A549 treated with Mapracorat at 1 μM for 4 hours (cell line): Measurements from ENCODE around the gene ZNF655. TPM values are rescaled to one million over a fixed set of nuclear protein-coding genes. Genes with fewer than 3 reads are reported as not detected.

Experiments used
- total RNA-seq: library from RNA; stranded (reverse); fragments of 200-300 nt; extraction: Qiagen RNA extraction; gene quantifications from 5 replicates; pipeline ENCODE4 v1.2.3, GENCODE V29; 2022

The ZNF655 gene, protein sequence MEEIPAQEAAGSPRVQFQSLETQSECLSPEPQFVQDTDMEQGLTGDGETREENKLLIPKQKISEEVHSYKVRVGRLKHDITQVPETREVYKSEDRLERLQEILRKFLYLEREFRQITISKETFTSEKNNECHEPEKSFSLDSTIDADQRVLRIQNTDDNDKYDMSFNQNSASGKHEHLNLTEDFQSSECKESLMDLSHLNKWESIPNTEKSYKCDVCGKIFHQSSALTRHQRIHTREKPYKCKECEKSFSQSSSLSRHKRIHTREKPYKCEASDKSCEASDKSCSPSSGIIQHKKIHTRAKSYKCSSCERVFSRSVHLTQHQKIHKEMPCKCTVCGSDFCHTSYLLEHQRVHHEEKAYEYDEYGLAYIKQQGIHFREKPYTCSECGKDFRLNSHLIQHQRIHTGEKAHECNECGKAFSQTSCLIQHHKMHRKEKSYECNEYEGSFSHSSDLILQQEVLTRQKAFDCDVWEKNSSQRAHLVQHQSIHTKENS
- total RNA-seq: 52.5 to 59.0 TPM (median 54.6 TPM) in 5 replicates

DNA sequence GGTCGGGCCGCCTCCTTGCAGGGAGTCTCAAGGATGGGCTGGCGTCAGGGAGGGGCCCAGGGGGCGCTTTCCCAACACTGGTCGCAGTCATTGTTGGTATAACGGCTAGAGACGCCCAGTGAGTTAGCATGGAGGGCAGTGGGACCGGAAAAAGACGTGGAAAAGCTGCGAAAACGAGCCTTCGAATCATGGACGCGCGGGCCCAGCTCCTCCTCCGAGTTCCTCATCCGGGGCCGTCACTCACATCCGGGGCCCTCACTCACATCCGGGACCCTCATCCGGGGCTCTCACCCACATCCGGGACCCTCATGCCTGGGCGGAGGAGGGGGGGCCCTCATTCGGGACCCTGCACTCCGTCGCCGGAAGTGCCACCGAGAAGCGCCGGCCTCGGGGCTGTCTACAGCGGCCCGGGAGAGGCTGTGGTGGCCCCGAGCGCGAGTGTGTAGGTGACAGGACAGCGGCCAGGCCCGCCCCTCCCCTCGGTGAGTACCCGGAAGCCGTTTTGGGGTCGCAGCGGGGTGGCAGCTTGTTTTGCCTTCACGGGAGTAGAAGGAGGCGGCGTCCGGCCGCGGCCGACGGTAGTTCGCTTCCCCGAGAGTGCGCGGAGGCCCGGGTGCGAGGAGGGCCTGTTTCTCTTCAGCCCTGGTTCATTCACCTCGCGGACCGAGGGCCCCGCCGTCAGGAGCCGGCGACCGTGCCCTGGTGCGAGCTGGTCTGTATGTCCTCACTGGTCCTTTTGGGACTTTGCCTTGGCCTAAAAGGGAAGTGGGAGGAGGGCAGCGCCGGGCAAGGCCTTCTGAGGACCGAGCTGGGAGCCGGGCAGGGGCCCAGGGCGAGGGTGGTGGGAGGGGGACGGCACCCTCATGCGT is at the start of gene ZNF655:
Gene ZNF655, plus strand, starts transcription at position 337 of the 869 bp plus-strand sequence. CDS start 1,918 bp downstream, outside the sequence.

DNA sequence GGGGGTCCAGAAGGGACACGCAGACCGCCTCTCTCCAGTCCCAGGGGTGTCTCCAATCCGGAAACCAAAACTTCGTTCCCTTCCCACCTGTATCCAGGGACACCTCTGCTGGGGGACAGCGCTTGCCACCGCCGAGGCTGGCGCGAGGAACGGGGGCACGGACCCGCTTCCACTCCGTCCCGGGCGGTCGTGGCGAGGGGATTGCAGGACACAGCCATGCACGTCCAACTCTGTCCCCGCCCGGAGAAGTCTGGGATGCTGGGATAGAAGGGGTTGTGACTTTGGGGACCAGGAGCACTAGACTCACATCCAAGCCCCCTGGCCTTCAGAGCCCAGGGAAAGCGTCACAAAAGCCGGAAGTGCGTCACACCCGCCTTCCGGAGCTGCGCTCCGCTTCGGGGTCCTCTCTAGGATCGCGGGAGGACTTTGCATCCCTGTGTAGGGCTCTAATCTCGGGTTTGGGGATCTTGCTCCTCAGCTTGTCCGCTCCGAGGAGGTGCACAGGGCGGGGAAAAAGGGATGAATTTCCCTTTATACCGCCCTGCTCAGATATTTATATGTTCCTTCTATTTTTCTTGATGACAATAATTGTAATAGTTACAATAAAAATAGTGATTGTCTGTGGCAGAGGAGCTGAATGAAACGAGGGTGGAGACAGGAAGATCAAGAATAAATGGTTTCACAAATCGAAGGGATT is 6.5 kb upstream of the ZNF655 start, which contains the start of gene FAM200A:
Gene FAM200A, minus strand, starts transcription at position 348 of the 697 bp plus-strand sequence. CDS start 3,707 bp downstream, outside the sequence.

DNA sequence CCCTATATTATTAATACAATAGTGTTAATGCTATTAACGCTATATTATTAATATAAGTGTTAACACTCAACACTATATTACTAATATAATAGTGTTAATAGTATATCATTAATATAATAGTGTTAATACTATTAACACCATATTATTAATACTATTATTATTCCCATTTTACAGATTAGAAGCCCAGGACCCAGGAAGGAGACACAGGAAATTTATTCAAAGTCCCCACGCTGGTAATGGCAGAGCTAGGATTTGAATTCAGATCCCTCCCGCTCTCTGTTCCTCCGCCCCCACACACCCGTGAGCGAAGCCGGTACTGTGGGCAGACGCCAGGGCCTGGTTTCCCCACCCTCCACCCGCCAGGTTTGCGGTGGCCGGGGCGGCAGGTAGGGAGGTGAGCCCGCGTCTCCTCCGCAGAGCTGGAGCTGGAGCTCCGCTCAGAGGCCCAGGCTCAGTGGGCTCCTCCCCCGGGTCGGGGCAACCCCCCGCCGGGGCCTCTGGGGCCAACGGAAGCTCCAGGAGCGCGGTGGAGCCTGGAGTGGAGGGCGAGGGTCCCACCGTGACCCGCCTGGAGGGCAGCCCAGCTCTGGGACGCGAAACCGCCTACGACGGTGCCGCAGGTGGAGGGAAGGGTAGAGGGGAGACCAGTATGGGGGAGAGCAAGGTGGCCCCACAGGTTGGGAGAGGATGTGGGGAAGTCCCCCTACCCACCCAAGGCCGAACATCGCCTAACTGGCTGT is 39.5 kb downstream of the ZNF655 start, which contains the start of gene TMEM225B:
Gene TMEM225B, plus strand, starts transcription at position 506 of the 740 bp plus-strand sequence. CDS start 6,122 bp downstream, outside the sequence.

DNA sequence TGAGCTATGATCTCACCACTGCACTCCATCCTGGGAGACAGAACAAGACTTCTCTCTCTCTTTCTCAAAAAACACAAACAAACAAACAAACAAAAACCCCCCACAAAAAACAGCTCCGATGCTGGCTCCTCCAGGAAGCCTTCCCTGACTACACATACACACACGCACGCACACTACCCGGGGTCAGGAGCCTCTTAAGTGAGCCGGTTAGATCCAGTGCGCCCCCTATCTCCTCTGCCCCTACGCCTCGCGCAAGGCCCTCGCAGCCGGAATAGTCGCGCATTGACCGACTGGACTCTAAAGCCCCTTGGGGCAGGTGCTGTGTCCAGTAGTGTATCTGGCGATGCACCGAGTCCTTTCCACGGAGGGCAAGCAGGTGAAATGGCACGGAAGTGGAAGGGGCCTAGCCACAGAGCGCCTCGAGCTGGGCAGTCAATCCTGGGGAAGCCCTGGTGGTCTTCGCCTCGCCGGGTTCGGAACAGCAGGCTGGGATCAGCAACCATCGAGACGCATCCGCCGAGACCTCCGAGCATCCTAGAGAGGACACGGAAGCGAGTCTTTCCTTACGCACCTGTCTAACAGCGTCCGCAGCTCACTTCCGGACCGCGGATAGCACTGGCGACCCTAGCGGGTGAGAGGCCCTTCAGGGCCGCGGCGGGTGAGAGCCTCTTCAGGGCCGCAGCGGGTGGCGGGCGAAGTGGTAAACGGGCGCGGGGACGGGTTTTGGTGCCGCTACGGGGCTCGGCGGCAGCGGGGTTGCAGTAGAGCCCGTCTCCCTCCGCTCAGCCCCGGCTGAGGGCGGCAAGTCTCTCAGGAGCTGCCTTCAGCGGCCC is 58.1 kb downstream of the ZNF655 start, which contains the start of gene ZSCAN25:
Gene ZSCAN25, plus strand, starts transcription at position 588 of the 833 bp plus-strand sequence. CDS start 2,661 bp downstream, outside the sequence.

Other genes with a start within 250 kb of the ZNF655 start
- 118 to 141 TPM (median 124 TPM) in 5 replicates for gene ARPC1A, start 232.7 kb upstream of the ZNF655 start, total RNA-seq
- gene ARPC1B, start 183.9 kb upstream of the ZNF655 start, total RNA-seq: 276 to 303 TPM (median 289 TPM) in 5 replicates
- 170 to 212 TPM (median 175 TPM) in 5 replicates for gene PDAP1, start 150.0 kb upstream of the ZNF655 start, total RNA-seq
- gene BUD31, start 149.7 kb upstream of the ZNF655 start, total RNA-seq: 136 to 147 TPM (median 142 TPM) in 5 replicates
- gene PTCD1, start 119.8 kb upstream of the ZNF655 start, total RNA-seq: 5.4 to 9.1 TPM (median 6.6 TPM) in 5 replicates
- 33.6 to 45.5 TPM (median 41.0 TPM) in 5 replicates for gene CPSF4, start 119.7 kb upstream of the ZNF655 start, total RNA-seq
- gene ATP5MF, start 92.5 kb upstream of the ZNF655 start, total RNA-seq: 891 to 1,436 TPM (median 906 TPM) in 5 replicates
- 7.1 to 9.6 TPM (median 9.5 TPM) in 5 replicates for gene ZNF789, start 85.8 kb upstream of the ZNF655 start, total RNA-seq
- 15.9 to 18.8 TPM (median 17.9 TPM) in 5 replicates for gene ZNF394, start 58.4 kb upstream of the ZNF655 start, total RNA-seq
- 8.9 to 10.1 TPM (median 9.2 TPM) in 5 replicates for gene ZKSCAN5, start 54.0 kb upstream of the ZNF655 start, total RNA-seq
- gene FAM200A, start 6.5 kb upstream of the ZNF655 start, total RNA-seq: 4.2 to 6.7 TPM (median 6.2 TPM) in 5 replicates
- gene TMEM225B, start 39.6 kb downstream of the ZNF655 start, total RNA-seq: 0.38 to 1.2 TPM (median 0.84 TPM) in 5 replicates
- 7.3 to 10.2 TPM (median 8.9 TPM) in 5 replicates for gene ZSCAN25, start 58.3 kb downstream of the ZNF655 start, total RNA-seq
- 0.99 to 1.9 TPM (median 1.2 TPM) in 5 replicates for gene CYP3A5, start 121.4 kb downstream of the ZNF655 start, total RNA-seq
- gene CYP3A7, start 176.6 kb downstream of the ZNF655 start, total RNA-seq: 0.06 to 0.07 TPM in 2 of 5 replicates, not detected in the others
- gene CYP3A4, start 225.5 kb downstream of the ZNF655 start, total RNA-seq: 0.09 to 0.10 TPM in 2 of 5 replicates, not detected in the others